ENCODE results near the gene PITPNM3.

The PITPNM3 gene

GRCh38 chr17:6572972-6573370 is 16.6 kb upstream of the PITPNM3 start:
- DNase-seq (ENCODE audit: low read depth, low spot score), result no peak
- CTCF ChIA-PET, result no interaction called here
- POLR2A ChIA-PET, result no interaction called here
- no peak for TF ChIP-seq CTCF (IDR thresholded peaks at IDR 0.05; ENCODE audit: insufficient read depth, low read length, missing control alignments)
- H3K4me3 ChIP-seq (ENCODE audit: low read depth, low read length), result no peak overlapping the region

- no peak overlapping the region for H3K4me3 ChIP-seq (ENCODE audit: low read depth, low read length)
- no peak for TF ChIP-seq CTCF (IDR thresholded peaks at IDR 0.05; ENCODE audit: insufficient read depth, low read length, missing control alignments)
- POLR2A ChIA-PET, result no interaction called here
- DNase-seq (ENCODE audit: low read depth, low spot score), result no peak
- CTCF ChIA-PET, result no interaction called here
Observed at GRCh38 chr17:6571452-6571781, 15.1 kb upstream of the PITPNM3 start.

- no peak for TF ChIP-seq CTCF (IDR thresholded peaks at IDR 0.05; ENCODE audit: insufficient read depth, low read length, missing control alignments)
- CTCF ChIA-PET, result interaction anchor here (1.8 kb wide), 1 partner anchor 98 kb away, joined by 7 read pairs; no protein-coding TSS in a partner anchor
- H3K4me3 ChIP-seq (ENCODE audit: low read depth, low read length), result no peak overlapping the region
- no peak for DNase-seq (ENCODE audit: low read depth, low spot score)
- POLR2A ChIA-PET, result no interaction called here
Observed at GRCh38 chr17:6570731-6571451, 14.5 kb upstream of the PITPNM3 start.

- TF ChIP-seq CTCF (IDR thresholded peaks at IDR 0.05; ENCODE audit: insufficient read depth, low read length, missing control alignments), result no peak
- no peak for DNase-seq (ENCODE audit: low read depth, low spot score)
- POLR2A ChIA-PET, result no interaction called here
- no peak overlapping the region for H3K4me3 ChIP-seq (ENCODE audit: low read depth, low read length)
- CTCF ChIA-PET, result interaction anchor here (1.7 to 1.8 kb wide), 2 partner anchors 8 to 96 kb away, joined by 4 to 7 read pairs; no protein-coding TSS in a partner anchor
Observed at GRCh38 chr17:6569370-6570285, 13.3 kb upstream of the PITPNM3 start.

- POLR2A ChIA-PET, result no interaction called here
- CTCF ChIA-PET, result interaction anchor here (1.7 to 2.9 kb wide), 2 partner anchors 10 to 95 kb away, joined by 4 to 8 read pairs; no protein-coding TSS in a partner anchor
- TF ChIP-seq CTCF (IDR thresholded peaks at IDR 0.05; ENCODE audit: insufficient read depth, low read length, missing control alignments), result no peak
- H3K4me3 ChIP-seq (ENCODE audit: low read depth, low read length), result no peak overlapping the region
- no peak for DNase-seq (ENCODE audit: low read depth, low spot score)
Observed at GRCh38 chr17:6568184-6568758, 11.9 kb upstream of the PITPNM3 start.
